ENCODE results near the gene GRM4.

The GRM4 gene

DNA sequence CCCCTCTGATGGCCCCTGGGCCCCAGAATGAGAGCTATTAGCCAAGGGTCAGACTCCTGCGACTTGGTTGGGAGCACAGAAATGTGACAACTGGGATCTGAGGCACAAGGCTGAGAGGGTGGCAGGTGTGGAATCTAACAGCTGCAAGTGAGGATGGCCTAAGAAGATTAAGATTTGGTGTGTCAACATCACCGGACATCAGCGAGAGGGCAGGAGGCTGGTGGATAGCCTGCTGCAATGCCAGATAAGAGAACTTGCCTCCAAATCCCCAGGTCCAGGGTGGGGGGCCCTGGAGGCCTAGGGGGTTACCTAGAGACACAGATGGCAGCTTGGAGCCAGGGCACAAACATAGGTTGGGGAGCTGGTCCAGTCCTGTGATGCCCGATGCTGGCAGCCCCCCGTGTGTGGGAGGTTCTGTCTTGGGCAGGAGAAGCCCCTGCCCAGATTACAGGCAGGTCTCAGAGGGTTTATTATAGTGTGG, 155.8 kb downstream of the GRM4 start:
- peak; percentile 2 for DNase-seq

DNA sequence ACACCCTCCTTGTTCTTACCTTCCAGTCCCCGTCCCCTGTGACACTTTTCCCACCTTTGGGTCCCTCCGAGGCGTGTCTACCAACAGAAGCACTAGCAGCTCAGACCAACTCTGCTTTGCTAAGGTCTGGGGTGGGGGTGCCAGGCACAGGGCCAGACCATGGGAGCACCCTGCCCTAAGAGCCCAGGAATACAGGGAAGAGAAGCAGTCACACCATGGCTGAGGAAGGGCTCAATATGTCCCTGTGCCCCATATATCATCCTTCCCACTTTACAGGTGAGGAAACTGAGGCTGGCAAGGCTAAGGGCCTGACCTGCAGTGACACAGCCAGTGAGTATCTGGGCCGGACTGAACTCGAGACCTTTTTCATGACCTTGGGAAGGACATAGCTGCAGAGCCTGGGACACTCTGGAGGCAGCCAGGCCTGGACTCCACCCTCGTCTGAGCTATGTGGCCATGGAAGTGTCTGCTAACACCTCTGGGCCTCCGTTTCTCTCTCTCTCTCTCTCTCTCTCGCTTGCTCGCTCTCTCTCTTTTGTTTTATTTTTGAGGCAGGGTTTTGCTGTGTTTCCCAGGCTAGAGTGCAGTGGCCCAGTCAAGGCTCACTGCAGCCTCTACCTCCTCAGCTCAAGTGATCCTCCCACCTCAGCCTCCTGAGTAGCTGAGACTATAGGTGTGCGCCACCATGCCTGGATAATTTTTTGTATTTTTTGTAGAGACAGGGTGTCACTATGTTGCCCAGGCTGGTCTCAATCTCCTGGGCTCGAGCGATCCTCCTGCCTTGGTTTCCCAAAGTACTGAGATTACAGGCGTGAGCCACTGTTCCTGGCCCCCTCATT, 156.7 kb downstream of the GRM4 start:
- peak; percentile 4 for DNase-seq

GRCh38 chr6:33988121-33989015, 157.5 kb downstream of the GRM4 start:
- peak; percentile 1 for DNase-seq

- peak; percentile 2 for DNase-seq
Observed at GRCh38 chr6:33987531-33988021, 158.3 kb downstream of the GRM4 start.

GRCh38 chr6:33985947-33986346, 159.9 kb downstream of the GRM4 start:
- no peak for DNase-seq

GRCh38 chr6:33985313-33985751, 160.6 kb downstream of the GRM4 start:
- DNase-seq = no peak

- DNase-seq = no peak
Observed at GRCh38 chr6:33984466-33985312, 161.2 kb downstream of the GRM4 start.

DNA sequence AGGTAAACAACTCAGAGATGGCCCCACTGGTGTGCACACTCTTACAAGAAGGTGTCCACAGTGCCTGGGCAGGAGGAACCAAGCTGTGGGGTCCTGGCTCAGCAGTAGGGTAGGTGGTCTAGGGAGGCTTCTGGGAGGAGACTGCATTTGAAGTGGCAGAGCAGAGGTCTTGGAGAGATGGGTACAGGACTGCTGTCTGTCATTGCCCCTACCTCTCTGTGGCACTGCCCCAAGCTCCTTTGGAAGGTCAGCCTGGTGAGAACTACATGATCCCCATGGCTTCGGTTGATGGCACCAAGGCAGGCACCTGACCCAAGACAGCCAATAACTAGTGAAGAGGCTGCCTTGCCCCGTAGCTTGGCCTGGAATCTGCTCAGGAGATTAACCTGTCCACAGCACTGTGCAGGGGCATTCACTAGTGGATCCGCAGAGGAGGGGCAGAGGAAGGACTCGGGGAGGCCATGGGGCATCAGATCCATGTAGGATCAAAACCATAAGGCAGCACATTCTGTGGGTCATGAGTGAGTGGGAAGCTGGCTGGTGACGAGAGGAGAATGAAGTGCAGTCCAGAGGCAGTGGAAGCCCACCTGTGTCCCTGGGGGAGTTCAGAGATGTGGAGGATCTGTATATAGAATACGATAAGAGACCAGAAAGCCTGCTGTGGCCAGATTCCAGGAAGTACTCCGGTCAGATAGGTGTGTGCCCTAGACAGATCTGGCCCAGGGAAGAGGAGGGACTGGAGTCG, 162.0 kb downstream of the GRM4 start:
- DNase-seq = peak; percentile 6

DNA sequence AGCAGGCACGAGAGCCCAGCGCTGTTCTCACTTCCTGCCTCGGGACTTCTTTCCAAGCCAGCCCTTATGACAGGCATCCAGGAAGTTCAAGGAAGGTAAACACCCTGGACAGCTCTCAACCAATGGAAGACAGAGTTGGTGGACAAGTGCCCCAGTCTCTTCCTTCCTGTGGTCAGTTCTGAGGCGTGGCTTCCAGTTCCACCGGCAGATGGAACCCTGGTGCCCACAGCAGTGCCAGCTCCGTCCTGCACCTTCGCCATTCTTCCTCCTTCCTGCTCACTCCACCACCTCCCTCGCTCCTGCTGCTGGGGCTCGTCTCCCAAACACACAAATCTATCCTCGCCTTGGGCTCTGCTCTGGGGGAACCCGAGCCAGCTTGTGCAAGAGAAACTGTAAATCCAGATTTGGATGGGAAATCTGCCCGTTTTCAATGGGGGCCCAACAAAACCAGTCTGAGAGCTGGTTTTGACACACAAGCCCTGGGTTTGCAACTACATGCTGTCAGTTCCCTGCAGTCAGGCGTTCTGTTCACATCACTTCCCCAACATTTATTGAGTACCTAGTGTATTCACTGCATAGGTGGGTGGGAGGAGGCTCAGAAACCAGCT, 162.7 kb downstream of the GRM4 start:
- peak; percentile 46 for DNase-seq

- DNase-seq = peak; percentile 9
Observed at GRCh38 chr6:33981861-33982260, 164.0 kb downstream of the GRM4 start.

GRCh38 chr6:33981421-33981820, 164.5 kb downstream of the GRM4 start:
- peak; percentile 0 for DNase-seq

DNA sequence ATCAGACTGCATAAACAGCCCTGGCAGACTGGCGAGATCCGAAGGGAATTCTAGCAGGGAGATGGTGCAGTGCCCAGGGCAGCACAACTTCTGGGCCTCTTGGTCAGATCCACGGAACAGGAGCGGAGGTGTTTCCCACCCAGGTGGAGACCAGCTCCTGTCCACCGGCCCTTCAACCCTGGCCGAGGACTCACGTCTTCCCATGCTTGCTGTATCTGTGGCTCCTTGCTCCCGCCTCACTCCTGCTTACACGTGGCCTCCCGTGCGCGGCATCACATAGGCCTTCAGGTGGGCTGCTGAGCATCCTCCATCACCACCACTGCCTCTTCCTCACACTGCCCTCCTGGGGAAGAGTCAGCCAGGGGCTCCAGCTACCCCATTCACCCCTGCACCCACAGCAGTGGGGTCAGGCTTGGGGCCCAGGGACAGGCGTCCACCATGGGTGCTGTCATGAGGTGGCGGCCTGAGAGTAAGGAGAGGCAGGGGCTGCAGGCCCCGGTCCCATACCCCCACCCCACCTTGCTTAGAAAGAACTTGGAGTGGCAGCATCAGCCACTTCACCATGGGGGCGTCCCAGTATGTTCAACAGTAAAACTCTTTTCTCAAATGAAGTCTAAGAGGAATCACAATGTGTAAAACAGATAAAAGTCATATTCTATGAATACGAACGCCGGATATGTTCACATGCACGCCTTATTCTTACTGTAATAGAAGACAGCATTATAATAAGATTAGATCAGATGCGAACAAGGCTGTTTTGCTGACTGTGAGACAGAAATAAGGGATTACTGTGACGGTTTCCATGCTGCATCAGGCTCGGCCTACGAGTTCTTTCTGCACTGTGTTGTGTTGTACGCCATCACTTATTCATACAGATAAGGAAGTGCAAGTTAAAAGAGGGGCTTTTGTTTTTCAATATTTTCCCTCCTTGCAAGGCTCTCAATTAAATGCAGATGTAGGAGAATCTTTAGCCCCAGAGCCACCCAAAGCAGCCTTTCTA, 165.4 kb downstream of the GRM4 start:
- DNase-seq = peak; percentile 13

GRCh38 chr6:33979750-33980149, 166.1 kb downstream of the GRM4 start:
- peak; percentile 3 for DNase-seq

DNA sequence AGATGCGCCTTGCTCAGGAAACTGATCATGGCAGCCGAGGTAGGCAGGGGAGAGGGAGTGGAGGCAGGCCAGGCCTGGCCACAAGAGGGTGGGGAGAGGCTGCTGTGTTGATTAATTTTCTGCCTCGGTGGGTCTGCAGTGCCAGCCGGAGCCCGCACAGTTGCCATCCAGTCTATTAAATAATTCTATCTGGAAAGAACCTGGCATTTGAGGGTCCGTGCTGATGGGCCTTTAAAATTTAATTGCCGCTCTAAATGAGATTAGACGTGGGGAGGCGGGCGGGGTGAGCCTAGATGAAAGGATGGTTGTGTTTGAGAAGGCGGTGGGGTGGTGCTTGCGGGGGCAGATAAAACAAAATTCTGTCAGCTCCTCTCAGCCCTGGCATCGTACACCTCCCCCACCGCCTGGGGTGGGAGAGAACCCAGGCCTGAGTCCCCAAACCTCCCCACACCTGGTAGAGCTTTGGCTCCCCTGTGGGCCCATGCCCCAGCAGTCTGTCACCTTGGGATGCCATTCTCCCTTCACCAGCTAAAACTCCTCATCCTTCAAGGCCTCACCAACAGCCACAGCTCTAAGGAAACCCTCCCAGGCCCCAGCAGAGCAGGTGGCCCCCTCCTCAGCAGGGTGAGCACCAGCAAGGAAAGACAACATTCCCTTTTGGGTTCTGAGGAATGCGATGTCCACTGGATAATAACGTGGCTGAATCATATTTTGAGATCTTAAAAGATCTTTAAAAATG, 167.3 kb downstream of the GRM4 start:
- peak; percentile 12 for DNase-seq

GRCh38 chr6:33977606-33978411, 168.1 kb downstream of the GRM4 start:
- peak; percentile 16 for DNase-seq

DNA sequence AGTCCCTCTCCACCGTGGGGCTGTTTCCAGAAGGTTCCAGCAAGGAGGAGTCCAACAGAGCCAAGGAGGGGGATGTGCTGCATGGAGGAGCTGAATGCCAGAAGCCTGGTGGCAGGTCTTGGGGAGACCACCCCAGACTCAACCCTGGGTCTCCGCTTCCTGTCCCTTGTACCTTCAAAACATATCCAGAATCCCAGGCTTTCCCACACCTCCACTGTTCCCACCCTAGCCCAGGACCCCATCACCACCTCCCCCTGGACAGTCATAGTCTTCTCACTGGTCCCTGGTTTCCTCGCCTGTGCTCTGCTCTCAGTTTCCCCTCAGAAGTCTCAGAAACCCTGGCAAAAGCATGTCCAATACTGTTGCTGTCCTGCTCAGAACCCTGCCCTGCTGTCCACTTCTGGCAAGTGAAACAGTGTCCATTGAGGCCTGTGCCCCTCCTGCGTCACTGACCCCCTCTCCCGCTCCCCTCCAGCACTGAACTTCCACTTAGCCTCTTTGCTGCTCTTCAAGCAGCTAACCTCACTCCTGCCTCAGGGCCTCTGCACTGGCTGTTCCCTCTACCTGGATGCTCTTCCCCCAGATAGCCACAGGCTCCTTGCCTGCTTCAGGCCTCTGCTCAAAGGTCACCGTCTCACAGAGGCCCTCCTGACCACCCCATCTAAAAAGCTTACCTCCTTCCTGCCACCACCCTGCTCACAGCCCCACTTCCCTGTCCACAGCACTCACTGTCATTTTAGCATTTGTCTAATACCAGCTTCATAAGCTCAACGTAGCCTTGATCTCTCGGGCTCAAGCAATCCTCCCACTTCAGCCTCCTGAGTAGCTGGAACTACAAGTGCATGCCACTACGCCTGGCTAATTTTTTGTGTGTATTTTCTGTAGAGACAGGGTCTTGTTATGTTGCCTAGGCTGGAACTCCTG, 169.2 kb downstream of the GRM4 start:
- peak; percentile 10 for DNase-seq

Data from 8988T (cell line).